HG02678 (cell line): ENCODE measurements around the gene KRTAP10-11.
"Not testable (repeated sequence)": the region's sequence is repeated elsewhere in the genome, so short reads cannot be mapped to it uniquely, and the experiment has no call there.

Source experiments
- ATAC-seq: cut with Tn5 transposase; IDR thresholded peaks from one replicate; pipeline ENCODE4 v1.9.1; 2021; ENCODE audit warnings: mild to moderate bottlenecking, moderate library complexity; ENCODE audit not compliant: unreplicated experiment

Gene KRTAP10-11

GRCh38 chr21:44614961-44615391 lies 31.2 kb upstream of the KRTAP10-11 start:
- no peak for ATAC-seq

- ATAC-seq = no peak
Observed at GRCh38 chr21:44615466-44615865, 30.7 kb upstream of the KRTAP10-11 start.

DNA sequence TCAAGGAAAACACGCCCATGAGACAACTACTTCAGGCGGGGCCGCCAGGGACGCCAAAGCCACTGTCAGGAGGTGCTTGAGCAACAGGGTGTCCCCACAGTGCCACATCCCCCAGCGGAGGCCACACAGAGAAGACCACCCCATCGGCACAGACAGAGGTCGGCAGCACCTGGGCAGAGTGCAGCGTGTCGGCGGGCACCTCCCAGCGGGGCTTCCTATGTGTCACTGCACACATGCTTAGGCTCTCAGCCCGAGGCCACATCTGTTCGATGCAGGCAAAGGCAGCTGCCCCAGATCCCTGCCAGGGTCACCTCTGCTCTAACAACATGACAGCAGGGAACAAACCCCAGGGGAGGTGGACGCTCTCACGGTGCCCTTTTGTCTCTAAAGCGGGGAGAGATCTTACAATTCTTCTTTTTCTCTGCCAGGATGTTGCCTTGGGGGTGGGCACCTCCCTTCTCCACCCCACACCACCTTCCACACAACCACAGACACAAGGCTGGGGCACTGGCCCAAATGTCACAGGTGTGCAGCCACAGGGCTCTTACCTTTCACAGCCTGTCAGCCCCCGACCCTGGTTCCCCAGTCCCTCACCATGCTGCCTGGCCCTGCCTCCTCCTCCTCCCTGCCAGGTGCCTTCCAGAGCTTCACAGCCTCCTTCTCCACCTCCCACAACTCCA lies 30.2 kb upstream of the KRTAP10-11 start:
- ATAC-seq = no peak

DNA sequence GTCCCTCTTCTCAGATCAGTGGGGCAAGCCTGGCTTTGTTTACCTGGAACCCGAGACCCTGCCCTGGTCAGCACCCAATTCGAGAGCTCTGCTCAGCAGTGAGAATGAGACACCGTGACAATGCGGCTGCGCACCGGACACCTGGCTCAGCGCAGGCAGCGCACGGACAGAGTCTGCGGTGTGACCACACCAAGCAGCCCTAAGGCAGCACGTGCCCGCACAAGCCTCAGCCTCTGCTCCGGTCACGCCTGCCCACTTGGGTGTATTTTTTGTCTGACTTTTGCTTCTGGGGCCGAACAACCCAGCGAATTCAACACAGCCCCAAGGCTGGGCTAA lies 29.7 kb upstream of the KRTAP10-11 start:
- ATAC-seq = no peak

DNA sequence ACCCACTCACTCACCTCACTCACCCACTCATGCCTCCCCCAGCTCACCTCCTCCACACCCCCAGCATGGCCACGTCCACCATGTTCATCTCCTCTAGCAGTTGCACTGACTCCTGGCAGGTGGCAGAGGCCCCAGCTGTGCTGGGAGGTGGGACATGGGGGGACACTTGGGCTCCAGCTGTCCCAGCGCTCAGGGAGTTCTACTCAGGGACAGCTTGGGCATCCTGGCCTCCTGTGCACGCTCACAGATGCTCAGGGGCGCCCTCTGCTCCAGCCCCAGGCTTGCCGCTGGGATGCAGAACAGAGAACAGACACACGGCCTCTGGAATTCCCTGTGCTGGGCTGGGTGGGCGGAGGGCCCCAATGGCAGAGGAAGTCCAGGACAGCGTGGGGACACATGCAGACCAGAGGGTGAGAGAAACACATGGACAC lies 29.1 kb upstream of the KRTAP10-11 start:
- no peak for ATAC-seq

GRCh38 chr21:44618504-44618903 lies 27.7 kb upstream of the KRTAP10-11 start:
- ATAC-seq = no peak

GRCh38 chr21:44618909-44619308 lies 27.3 kb upstream of the KRTAP10-11 start:
- ATAC-seq = no peak

DNA sequence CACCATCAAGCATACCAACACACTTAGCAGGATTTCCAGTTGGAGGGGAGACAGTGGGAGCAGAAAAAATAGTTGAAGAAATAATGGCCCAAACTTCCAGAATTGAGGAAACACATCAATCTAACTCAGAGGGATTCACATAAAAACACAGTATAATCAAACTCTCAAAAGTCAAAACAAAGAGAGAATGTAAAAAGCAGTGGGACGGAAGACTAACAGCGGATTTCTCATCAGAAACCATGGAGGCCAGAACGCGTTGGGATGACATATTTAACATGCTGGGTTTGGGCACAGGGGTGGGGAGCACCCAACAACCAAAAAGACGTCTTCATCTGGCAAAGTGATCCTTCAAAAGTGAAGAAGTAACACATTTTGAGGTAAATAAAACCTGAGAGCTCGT lies 26.3 kb upstream of the KRTAP10-11 start:
- no peak for ATAC-seq

DNA sequence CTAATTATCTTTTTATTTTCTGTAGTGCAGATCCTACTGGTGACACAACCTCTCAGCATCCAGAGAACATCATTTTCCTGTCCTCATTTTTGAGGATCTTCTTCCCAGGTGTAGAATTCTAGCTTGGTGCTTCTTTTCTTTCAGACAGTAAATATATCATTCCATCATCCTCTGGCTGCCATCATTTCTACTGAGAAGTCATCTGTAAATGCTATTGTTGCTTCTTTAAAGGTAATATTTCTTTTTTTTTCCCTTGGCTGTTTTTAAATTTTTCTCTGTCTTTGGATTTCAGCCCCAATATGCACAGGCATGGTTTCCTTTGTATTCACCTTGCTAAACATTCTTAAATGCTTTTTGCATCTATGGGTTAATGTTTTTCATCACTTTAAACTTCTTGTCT lies 22.6 kb upstream of the KRTAP10-11 start:
- ATAC-seq = no peak

DNA sequence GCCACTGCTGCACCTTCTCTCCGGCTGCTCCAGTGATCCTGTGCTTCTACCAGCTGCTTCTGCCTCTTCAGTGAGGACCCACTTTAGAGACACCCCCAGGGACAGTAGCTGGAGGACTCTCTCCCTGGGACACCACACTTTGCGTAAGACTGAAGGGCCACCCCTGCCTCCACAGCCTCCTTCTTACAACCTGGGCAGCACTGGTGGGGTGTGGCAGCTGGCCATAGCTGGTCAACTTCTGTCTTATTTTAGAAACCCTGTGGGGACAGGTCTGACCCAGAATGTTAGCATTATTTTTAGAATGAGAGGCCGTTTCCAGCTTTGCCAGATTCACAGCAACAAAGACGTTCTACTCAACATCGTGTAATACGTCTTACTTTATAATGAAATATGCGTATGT lies 20.5 kb upstream of the KRTAP10-11 start:
- ATAC-seq = no peak

DNA sequence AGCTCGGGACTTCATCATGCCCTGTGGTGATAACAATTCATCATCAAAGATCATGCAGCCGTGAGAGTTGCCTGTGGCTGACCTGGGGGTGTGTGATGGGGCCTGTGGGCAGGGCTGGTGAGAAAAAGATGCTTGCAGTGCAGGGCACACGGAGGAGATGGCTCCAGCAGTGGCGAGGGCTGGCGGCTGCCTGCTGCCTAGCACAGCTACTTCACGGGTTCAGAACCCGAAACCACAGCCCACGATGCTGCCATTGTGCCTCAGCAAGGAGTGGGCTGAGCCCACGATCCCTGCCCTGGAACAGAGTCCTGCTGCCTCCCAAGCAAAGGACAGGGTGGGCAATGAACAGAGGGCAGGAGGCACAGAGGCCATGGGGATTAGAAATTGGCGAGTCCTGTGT lies 20.0 kb upstream of the KRTAP10-11 start:
- ATAC-seq = no peak

DNA sequence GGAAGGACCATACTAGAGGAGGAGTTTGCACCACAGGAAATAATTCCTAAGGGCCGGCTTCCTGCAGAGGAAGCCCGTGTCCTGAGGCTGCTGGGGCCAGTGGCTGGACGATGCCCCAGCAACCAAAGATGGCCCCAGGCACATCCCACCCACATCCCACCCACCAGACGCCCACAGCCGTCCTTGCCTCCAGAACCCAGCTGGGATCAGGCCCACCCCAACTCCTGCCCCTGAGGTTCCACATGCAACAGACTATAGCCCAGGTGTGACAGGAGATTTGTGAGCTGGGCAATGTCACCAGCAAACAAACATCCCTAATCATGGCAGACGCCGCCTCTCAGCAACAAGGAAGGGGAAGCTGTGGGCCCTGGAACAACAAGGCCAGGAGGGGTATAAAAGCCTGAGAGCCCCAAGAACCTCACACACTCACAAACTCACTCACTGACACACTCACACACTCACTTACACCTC lies 19.5 kb upstream of the KRTAP10-11 start, which contains the start of gene KRTAP10-9:
Gene KRTAP10-9 (plus strand): TSS at position 421 of the 471 bp plus-strand sequence. CDS start 79 bp downstream, outside the sequence.
- no peak for ATAC-seq

- not testable (repeated sequence) for ATAC-seq
Observed at GRCh38 chr21:44627181-44627822, 18.9 kb upstream of the KRTAP10-11 start.

- ATAC-seq = not testable (repeated sequence)
Observed at GRCh38 chr21:44627831-44628233, 18.4 kb upstream of the KRTAP10-11 start.

DNA sequence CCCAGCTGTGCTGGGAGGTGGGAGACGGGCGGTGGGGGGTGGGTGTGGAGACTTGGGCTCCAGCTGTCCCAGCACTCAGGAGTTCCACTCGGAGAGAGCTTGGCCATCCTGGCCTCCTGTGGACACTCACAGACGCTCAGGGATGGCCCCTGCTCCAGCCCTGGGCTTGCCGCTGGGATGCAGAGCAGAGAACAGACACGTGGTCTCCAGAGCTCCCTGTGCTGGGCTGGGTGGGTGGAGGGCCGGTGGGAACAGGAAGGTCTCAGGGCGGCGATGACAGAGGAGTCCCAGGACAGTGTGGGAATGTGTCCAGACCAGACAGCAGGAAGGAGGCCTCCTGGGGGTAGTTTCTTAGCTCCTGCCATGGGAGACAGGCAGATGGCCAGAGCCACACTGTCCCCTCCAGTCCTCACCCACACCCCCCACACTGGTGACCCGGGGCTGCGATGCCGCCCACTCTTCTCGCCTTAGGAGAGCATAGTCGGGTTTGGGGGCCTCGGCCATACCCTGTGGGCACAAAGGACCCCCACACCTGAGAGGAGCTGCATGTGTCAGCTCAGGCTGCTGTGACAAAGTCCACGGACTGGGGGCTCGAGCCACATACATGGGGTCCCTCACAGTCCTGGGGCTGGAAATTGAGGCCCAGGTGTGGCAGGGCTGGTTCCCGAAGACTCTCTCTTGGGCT lies 17.4 kb upstream of the KRTAP10-11 start:
- ATAC-seq = no peak

GRCh38 chr21:44630440-44630839 lies 15.8 kb upstream of the KRTAP10-11 start:
- no peak for ATAC-seq

- ATAC-seq = no peak
Observed at GRCh38 chr21:44632067-44632466, 14.1 kb upstream of the KRTAP10-11 start.

DNA sequence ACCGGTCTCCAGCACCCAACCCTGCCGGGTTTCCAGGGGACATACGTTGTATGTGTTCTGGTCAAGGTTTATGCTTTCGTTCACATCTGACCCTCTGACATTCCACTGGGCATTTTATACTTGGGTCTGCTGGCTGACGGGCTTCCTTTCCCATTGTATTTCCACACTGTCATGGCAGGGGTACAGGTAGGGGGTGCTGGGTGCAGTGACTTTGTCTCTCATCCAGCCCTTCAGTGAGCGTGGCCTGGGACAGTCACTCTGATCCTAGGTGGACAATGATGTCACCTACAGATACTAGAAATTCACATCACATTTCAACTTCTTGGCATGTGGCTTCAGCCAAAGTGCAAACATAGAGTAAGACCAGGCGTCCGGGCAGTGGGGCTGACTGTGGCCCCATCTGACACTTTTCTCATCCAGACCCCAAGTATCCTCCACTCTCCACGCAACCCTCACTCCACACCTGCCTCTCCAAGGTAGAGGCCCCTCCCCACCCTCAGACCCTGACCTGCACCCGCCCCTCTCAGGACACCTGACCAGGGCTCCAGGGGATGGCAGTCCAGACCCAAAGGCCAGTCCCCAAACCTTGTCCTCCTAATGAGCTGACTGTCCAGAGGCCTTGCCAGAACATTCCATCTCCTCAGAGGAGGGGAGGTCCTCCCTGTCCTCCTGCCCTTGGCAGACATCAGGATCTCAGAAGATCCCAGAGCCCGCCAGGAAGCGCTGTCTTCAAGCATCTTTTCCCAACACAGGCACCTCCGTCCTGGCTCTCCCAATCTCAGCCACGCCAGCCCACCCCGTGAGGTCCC lies 9.8 kb upstream of the KRTAP10-11 start:
- ATAC-seq = no peak

DNA sequence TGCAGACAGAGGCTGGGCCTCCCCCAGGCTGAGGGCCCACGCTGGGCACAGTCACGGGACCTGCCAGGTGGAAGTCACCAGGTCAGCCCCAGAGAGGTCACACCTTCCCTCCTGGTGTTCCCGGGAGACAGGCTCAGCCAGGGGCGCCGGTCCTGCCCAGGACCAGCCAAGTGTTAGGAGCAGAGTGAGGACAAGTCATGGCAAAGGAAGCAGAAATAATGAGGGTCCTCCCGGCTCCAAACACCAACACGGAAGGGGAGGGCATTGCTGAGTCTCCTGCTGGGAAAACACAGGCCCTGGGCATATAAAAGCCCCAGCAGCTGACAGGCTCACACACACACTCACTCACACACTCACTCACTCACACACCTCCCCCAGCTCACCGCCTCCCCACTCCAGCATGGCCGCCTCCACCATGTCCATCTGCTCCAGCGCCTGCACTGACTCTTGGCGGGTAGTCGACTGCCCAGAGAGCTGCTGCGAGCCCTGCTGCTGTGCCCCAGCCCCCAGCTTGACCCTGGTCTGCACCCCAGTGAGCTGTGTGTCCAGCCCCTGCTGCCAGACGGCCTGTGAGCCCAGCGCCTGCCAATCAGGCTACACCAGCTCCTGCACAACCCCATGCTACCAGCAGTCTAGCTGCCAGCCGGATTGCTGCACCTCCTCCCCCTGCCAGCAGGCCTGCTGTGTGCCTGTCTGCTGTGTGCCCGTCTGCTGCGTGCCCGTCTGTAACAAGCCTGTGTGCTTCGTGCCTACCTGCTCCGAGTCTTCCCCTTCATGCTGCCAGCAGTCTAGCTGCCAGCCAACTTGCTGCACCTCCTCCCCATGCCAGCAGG lies 9.0 kb upstream of the KRTAP10-11 start, which contains the start of gene KRTAP10-10:
Gene KRTAP10-10 (plus strand): TSS at position 339 of the 833 bp plus-strand sequence. CDS start 62 bp downstream, at position 401.
- ATAC-seq = no peak

GRCh38 chr21:44637851-44638348 lies 8.3 kb upstream of the KRTAP10-11 start:
- ATAC-seq = not testable (repeated sequence)
